HEK293 (cell line): ENCODE data around the gene GNPTAB.

ENCODE experiments used
- CTCF ChIA-PET: fragments of 350-600 bp; formaldehyde crosslinking; extraction: SDS; loops from one replicate; lab custom pipeline; 2021; ENCODE audit warnings: antibody characterized with exemption; lab: Yijun Ruan, JAX
- POLR2A ChIA-PET: fragments of 300-600 bp; formaldehyde crosslinking; extraction: SDS; loops from one replicate; lab custom pipeline; 2020; ENCODE audit warnings: antibody characterized with exemption, inconsistent platforms; lab: Yijun Ruan, JAX
- H3K27ac ChIP-seq: fragments of 200-500 bp; sonication (Bioruptor generic); 2 replicates; pipeline ENCODE4 v1.5.1; 2014; ENCODE audit warnings: low read depth, low read length, control low read depth, inconsistent platforms; ENCODE audit errors: extremely low read depth
- H3K36me3 ChIP-seq, 2 experiments: fragments of 200-500 bp in 1 of 2; sonication (Bioruptor generic) in 1 of 2; 1 replicate in 1 of 2; 2 replicates in 1 of 2; pipeline ENCODE4 v1.5.1; 2014 to 2017; ENCODE audit warnings: inconsistent platforms in 2 of 2, low read length in 2 of 2; ENCODE audit not compliant: control insufficient read depth in 2 of 2, insufficient read depth in 1 of 2
- H3K4me1 ChIP-seq: fragments of 200-500 bp; sonication (Bioruptor generic); 2 replicates; pipeline ENCODE4 v1.5.1; 2014; ENCODE audit warnings: mild to moderate bottlenecking, low read length, inconsistent platforms; ENCODE audit not compliant: control insufficient read depth, insufficient read depth
- H3K4me3 ChIP-seq: 2 replicates; pipeline ENCODE4 v1.5.1; 2011; ENCODE audit warnings: low read depth, mild to moderate bottlenecking, control low read depth, low read length, moderate library complexity
- H3K9me3 ChIP-seq: fragments of 200-500 bp; sonication (Bioruptor generic); 2 replicates; pipeline ENCODE4 v1.5.1; 2014; ENCODE audit warnings: low read depth, low read length, inconsistent platforms; ENCODE audit not compliant: control insufficient read depth, insufficient read depth
- MEIS1 ChIP-seq: sonication (generic); formaldehyde crosslinking; IDR thresholded peaks from 2 replicates; pipeline ENCODE4 v1.8.1; 2022; ENCODE audit warnings: missing genetic modification reagents, mild to moderate bottlenecking, borderline replicate concordance
- MZF1 ChIP-seq: fragments of 450-650 bp; formaldehyde crosslinking; IDR thresholded peaks from 2 replicates; pipeline ENCODE4 v1.5.1; 2017; ENCODE audit warnings: missing biosample characterization, missing genetic modification characterization, borderline replicate concordance
- RBAK ChIP-seq: fragments of 450-650 bp; formaldehyde crosslinking; IDR thresholded peaks from 2 replicates; pipeline ENCODE4 v1.5.1; 2016; ENCODE audit warnings: missing biosample characterization, missing genetic modification characterization
- SCRT1 ChIP-seq: fragments of 450-650 bp; formaldehyde crosslinking; IDR thresholded peaks from 2 replicates; pipeline ENCODE4 v1.5.1; 2016; ENCODE audit warnings: missing biosample characterization, missing genetic modification characterization, borderline replicate concordance
- ZBTB6 ChIP-seq: fragments of 450-650 bp; formaldehyde crosslinking; IDR thresholded peaks from 2 replicates; pipeline ENCODE4 v1.5.1; 2017; ENCODE audit warnings: missing biosample characterization, missing genetic modification characterization
- ZFP69B ChIP-seq: fragments of 450-650 bp; formaldehyde crosslinking; IDR thresholded peaks from 2 replicates; pipeline ENCODE4 v1.5.1; 2016; ENCODE audit warnings: missing biosample characterization, missing genetic modification characterization
- ZNF169 ChIP-seq: fragments of 450-650 bp; formaldehyde crosslinking; IDR thresholded peaks from 2 replicates; pipeline ENCODE4 v1.5.1; 2016; ENCODE audit warnings: missing biosample characterization, missing genetic modification characterization
- ZNF23 ChIP-seq: fragments of 450-650 bp; formaldehyde crosslinking; IDR thresholded peaks from 2 replicates; pipeline ENCODE4 v1.5.1; 2016; ENCODE audit warnings: missing biosample characterization, missing genetic modification characterization, borderline replicate concordance
- ZNF239 ChIP-seq: fragments of 450-650 bp; formaldehyde crosslinking; IDR thresholded peaks from 2 replicates; pipeline ENCODE4 v1.5.1; 2016; ENCODE audit warnings: missing biosample characterization, missing genetic modification characterization
- ZNF24 ChIP-seq: fragments of 450-650 bp; formaldehyde crosslinking; IDR thresholded peaks from 2 replicates; pipeline ENCODE4 v1.5.1; 2016; ENCODE audit warnings: missing biosample characterization, missing genetic modification characterization
- ZNF391 ChIP-seq: fragments of 450-650 bp; formaldehyde crosslinking; IDR thresholded peaks from 2 replicates; pipeline ENCODE4 v1.5.1; 2016; ENCODE audit warnings: low read depth, missing biosample characterization, missing genetic modification characterization, borderline replicate concordance
- ZNF48 ChIP-seq: fragments of 450-650 bp; formaldehyde crosslinking; IDR thresholded peaks from 2 replicates; pipeline ENCODE4 v1.5.1; 2016; ENCODE audit warnings: missing biosample characterization, missing genetic modification characterization
- ZNF529 ChIP-seq: fragments of 450-650 bp; formaldehyde crosslinking; IDR thresholded peaks from 2 replicates; pipeline ENCODE4 v1.5.1; 2017; ENCODE audit warnings: missing genetic modification characterization, missing biosample characterization; ENCODE audit not compliant: insufficient replicate concordance
- ZNF548 ChIP-seq: fragments of 450-650 bp; formaldehyde crosslinking; IDR thresholded peaks from 2 replicates; pipeline ENCODE4 v1.5.1; 2016; ENCODE audit warnings: missing biosample characterization, missing genetic modification characterization
- ZNF571 ChIP-seq: fragments of 450-650 bp; formaldehyde crosslinking; IDR thresholded peaks from 2 replicates; pipeline ENCODE4 v1.5.0; 2017; ENCODE audit warnings: missing biosample characterization, missing genetic modification characterization
- ZNF626 ChIP-seq: fragments of 450-650 bp; sonication (Bioruptor Pico); formaldehyde crosslinking; IDR thresholded peaks from 2 replicates; pipeline ENCODE4 v1.5.1; 2018; ENCODE audit warnings: missing biosample characterization, missing genetic modification characterization, inconsistent platforms
- ZNF660 ChIP-seq: fragments of 450-650 bp; IDR thresholded peaks from 2 replicates; pipeline ENCODE4 v1.5.1; 2018; ENCODE audit warnings: missing biosample characterization, mild to moderate bottlenecking, missing genetic modification characterization
- ZSCAN5A ChIP-seq: fragments of 450-650 bp; formaldehyde crosslinking; IDR thresholded peaks from 2 replicates; pipeline ENCODE4 v1.5.1; 2016; ENCODE audit warnings: missing biosample characterization, missing genetic modification characterization
- TF ChIP-seq, protein P1 (sequence below): fragments of 450-650 bp; formaldehyde crosslinking; IDR thresholded peaks from 2 replicates; pipeline ENCODE4 v1.5.1; 2016; ENCODE audit warnings: missing biosample characterization, missing genetic modification characterization
- TF ChIP-seq, protein P2 (sequence below): fragments of 450-650 bp; formaldehyde crosslinking; IDR thresholded peaks from 2 replicates; pipeline ENCODE4 v1.5.1; 2016; ENCODE audit warnings: missing biosample characterization, missing genetic modification characterization, borderline replicate concordance
- TF ChIP-seq, protein P3 (sequence below): fragments of 450-650 bp; formaldehyde crosslinking; IDR thresholded peaks from 2 replicates; pipeline ENCODE4 v1.5.1; 2016; ENCODE audit warnings: missing biosample characterization, missing genetic modification characterization

GNPTAB gene

GRCh38 chr12:101706403-101706802 is 124.4 kb downstream of the GNPTAB start (continued):
- no peak for TF ChIP-seq ZNF391
- TF ChIP-seq MZF1 (tag by site-specific recombination), result no peak
- TF ChIP-seq, all 188 proteins: peak for 0

- no peak overlapping the region for H3K4me3 ChIP-seq
- ChIA-PET CTCF (no interaction called here), POLR2A (no interaction called here)
- TF ChIP-seq, protein P1, sequence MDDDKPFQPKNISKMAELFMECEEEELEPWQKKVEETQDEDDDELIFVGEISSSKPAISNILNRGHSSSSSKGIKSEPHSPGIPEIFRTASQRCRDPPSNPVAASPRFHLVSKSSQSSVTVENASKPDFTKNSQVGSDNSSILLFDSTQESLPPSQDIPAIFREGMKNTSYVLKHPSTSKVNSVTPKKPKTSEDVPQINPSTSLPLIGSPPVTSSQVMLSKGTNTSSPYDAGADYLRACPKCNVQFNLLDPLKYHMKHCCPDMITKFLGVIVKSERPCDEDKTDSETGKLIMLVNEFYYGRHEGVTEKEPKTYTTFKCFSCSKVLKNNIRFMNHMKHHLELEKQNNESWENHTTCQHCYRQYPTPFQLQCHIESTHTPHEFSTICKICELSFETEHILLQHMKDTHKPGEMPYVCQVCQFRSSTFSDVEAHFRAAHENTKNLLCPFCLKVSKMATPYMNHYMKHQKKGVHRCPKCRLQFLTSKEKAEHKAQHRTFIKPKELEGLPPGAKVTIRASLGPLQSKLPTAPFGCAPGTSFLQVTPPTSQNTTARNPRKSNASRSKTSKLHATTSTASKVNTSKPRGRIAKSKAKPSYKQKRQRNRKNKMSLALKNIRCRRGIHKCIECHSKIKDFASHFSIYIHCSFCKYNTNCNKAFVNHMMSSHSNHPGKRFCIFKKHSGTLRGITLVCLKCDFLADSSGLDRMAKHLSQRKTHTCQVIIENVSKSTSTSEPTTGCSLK, result no peak
- no peak for TF ChIP-seq ZNF391
- no peak for TF ChIP-seq ZNF23 (tag by site-specific recombination)
- TF ChIP-seq ZNF626, result no peak
- TF ChIP-seq ZNF529, result no peak
- TF ChIP-seq, protein P2, sequence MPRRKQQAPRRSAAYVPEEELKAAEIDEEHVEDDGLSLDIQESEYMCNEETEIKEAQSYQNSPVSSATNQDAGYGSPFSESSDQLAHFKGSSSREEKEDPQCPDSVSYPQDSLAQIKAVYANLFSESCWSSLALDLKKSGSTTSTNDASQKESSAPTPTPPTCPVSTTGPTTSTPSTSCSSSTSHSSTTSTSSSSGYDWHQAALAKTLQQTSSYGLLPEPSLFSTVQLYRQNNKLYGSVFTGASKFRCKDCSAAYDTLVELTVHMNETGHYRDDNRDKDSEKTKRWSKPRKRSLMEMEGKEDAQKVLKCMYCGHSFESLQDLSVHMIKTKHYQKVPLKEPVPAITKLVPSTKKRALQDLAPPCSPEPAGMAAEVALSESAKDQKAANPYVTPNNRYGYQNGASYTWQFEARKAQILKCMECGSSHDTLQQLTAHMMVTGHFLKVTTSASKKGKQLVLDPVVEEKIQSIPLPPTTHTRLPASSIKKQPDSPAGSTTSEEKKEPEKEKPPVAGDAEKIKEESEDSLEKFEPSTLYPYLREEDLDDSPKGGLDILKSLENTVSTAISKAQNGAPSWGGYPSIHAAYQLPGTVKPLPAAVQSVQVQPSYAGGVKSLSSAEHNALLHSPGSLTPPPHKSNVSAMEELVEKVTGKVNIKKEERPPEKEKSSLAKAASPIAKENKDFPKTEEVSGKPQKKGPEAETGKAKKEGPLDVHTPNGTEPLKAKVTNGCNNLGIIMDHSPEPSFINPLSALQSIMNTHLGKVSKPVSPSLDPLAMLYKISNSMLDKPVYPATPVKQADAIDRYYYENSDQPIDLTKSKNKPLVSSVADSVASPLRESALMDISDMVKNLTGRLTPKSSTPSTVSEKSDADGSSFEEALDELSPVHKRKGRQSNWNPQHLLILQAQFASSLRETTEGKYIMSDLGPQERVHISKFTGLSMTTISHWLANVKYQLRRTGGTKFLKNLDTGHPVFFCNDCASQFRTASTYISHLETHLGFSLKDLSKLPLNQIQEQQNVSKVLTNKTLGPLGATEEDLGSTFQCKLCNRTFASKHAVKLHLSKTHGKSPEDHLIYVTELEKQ (tag by site-specific recombination), result no peak
- TF ChIP-seq ZNF548 (tag by site-specific recombination), result no peak
- TF ChIP-seq ZSCAN5A (tag by site-specific recombination), result no peak
- TF ChIP-seq, protein P3, sequence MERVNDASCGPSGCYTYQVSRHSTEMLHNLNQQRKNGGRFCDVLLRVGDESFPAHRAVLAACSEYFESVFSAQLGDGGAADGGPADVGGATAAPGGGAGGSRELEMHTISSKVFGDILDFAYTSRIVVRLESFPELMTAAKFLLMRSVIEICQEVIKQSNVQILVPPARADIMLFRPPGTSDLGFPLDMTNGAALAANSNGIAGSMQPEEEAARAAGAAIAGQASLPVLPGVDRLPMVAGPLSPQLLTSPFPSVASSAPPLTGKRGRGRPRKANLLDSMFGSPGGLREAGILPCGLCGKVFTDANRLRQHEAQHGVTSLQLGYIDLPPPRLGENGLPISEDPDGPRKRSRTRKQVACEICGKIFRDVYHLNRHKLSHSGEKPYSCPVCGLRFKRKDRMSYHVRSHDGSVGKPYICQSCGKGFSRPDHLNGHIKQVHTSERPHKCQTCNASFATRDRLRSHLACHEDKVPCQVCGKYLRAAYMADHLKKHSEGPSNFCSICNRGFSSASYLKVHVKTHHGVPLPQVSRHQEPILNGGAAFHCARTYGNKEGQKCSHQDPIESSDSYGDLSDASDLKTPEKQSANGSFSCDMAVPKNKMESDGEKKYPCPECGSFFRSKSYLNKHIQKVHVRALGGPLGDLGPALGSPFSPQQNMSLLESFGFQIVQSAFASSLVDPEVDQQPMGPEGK (tag by site-specific recombination), result no peak
- TF ChIP-seq ZNF571 (tag by site-specific recombination), result no peak
- TF ChIP-seq ZNF24, result no peak
- TF ChIP-seq ZBTB6, result no peak
- no peak for TF ChIP-seq ZNF239
- no peak for TF ChIP-seq SCRT1 (tag by site-specific recombination)
- TF ChIP-seq RBAK, result no peak
- TF ChIP-seq ZNF169 (tag by site-specific recombination), result no peak
- TF ChIP-seq ZNF660 (tag by site-specific recombination), result no peak
- TF ChIP-seq MEIS1, result no peak
- no peak for TF ChIP-seq ZNF48 (tag by site-specific recombination)
- no peak for TF ChIP-seq ZFP69B (tag by site-specific recombination)
- H3K27ac ChIP-seq, result no peak overlapping the region
- H3K4me1 ChIP-seq, result peaks cover 19% of the 10 kb centered on the region
- H3K36me3 ChIP-seq, result no peaks in the 10 kb centered on the region
- no peaks in the 10 kb centered on the region for H3K9me3 ChIP-seq
Measured at GRCh38 chr12:101703487-101703886, 127.3 kb downstream of the GNPTAB start.
